NCI-H2227 (cell line): ENCODE results near the gene HYAL3.
A peak's percentile ranks its signal among the peaks of the same experiment; 100 is the strongest.
"Not testable (repeated sequence)": the region's sequence is repeated elsewhere in the genome, so short reads cannot be mapped to it uniquely, and the experiment has no call there.

Source experiments
- DNase-seq: peaks from one replicate; lab custom pipeline; 2025; ENCODE audit not compliant: unreplicated experiment; lab: John Stamatoyannopoulos, UW

Gene HYAL3

DNA sequence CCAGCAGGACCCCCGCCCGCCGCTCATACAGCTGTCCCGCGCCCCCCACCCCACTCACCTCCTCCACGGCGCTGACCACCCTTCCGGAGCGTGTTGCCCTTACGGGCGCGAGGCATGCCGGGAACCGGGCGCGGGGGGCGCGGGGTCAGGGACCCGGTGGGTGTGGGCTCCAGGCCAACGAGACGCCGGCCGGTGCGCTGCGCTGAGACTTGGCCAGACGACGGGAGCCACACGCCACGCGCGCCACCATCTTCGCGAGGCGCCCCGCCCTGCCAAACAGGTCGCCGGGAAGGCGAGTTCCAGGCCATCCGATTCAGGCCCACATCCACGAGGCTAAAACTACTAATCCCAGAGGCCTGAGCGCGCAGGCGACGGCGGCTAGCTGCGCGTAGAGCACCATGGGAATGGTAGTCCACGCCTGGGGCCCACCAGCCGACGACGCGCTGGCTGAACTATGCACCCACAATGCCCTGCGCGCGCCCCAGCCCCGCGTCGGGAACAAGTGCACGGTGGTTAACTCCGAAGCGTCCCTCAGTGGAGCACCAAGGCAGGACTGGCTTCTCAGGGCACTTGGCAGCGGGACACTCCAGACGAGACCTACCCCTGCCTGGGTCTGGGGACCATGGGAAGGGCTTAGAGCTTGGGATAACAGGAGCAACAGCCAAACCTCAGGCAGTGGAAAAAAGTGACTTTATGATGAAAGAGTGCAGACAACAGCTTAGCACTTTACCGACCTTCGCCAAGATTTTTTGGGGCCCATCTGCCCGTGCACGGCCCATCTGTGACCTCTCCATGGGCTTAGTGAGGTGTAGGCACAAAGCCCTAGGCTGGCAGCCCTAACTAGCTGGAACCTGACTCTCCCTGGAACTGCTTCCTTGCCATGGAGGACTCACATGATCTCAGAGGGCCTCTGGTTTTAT lies 6.8 kb downstream of the HYAL3 start, which contains the start of gene IFRD2:
Gene IFRD2, minus strand, starts transcription at position 271 of the 920 bp plus-strand sequence. Its CDS starts 155 bp downstream, at position 116.
- DNase-seq: peak; percentile 96

DNA sequence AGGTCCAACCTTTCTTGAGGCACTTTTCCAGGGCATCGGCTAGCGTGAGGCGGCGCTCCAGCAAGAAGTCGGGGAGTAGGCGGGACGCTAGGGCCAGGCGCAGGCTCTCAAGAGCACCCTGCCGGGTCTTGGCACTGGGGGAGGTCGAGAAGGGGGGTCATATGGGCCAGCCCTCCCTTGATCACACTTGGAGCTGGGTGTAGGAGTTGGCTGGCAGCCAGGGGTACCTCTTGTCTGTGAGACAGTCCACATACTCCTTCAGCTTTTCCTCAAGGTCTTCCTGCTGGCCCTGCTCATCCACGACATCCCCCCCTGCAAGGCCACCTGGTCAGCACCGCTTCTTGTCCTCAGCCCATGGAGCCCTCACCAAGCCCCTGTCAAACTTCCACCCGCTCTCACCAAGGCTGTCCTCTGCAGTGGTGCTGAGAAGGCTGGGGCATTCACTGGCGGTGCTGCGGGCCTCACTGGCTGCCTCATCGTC lies 9.0 kb downstream of the HYAL3 start:
- DNase-seq: no peak

DNA sequence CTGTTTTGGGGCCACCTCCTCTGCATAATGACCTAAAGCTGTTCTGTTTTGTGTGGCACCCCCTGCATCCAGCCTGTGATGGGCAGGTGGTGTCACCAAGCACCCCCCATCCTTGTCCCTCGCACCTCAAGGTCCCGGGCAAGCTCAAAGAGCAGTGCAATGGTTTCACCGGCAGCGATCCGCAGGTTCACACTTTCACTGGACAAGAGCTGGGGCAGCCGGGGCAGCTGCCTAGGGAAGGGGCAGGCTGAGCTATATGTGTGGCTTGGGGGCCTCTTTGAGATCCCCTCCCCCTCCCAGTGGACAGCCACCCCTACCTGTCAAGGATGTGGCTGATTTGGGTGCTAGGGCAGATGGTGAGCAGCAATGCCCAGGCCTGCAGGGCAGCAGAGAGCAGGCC lies 10.1 kb downstream of the HYAL3 start:
- no peak for DNase-seq

DNA sequence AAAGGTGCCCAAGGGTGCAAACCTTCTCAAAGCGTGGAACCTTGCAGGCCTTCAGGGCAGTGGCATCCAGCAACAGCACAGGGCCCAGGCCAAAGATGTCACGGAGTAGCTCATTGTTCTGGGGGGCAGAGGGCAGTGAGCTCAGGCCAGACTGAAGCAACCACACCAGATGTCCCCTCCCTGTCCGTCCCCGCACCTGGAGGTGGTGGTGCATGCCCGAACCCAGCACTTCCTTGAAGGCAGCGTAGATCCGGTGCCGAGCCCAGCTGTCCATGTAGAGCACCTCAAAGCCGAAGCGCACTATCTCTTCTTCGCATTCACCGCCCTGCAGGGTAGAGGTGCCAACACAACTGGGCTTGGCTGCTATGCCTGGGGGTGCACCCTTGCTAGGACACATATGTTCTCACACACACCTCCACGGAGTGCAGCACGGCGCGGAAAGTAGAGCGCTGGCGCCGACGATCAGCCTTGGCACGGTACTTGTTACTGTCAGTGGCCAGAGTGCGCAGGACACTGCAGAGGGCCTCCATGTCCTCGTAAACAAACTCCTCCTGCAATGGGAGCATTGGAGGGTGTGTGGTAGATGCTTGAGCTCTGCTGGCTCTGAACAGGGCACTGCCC lies 10.7 kb downstream of the HYAL3 start:
- no peak for DNase-seq

DNA sequence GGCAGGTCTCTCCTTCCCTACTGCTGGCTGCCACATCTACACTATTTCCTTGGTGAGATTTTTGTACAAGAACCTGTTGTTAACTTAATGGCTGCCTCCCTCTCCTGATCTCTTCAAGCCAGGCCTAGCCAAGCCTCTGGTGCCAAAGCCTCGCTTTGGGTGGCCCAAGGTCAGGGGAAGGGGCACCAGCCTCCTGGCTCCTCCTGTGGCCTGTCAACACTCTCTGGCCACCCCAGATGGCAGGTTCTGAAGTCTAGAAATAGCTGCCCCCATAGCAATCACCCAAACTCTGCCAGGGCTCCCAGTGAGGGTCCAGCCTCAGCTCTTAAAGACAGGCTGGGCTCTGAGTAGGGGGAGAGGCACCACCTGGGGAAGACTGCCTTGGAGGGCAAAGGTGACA lies 11.9 kb downstream of the HYAL3 start:
- DNase-seq: no peak

DNA sequence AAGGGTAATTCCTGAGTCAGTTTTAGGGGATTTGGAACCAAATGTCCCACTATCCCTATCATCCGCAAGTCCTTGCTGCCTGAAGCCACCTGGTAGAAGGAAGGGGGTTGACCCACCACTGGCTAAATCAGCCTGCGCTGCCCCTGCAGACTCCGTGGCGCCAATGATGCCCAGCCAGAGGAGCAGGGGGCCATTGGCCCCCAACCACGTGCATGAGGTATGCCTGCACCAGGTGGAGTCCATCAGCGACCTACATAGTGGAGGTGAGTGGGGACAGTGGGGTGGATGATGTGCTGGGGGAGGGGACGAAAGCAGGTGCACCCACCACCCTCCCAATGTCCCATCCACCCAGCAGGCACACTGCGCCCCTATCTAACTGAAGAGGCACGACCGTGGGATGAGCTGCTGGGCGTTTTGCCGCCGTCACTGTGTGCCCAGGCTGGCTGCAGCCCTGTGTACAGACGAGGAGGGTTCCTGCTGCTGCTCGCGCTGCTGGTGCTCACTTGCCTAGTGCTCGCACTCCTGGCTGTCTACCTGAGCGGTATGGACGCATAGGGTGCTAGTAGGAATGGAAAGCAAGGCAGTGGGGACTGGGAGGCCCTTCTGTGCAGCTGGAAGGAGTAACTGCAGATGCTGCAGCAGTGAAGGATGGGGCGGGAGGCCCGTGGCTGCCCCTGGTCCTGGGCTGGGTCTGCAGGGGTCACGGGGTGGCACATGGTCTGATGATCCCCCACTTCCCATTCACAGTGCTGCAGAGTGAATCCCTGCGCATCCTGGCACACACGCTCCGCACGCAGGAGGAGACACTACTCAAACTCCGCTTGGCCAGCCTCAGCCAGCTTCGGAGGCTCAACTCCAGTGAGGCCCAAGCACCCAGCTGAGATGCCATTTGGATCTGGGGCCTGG lies 12.6 kb downstream of the HYAL3 start:
- no peak for DNase-seq

DNA sequence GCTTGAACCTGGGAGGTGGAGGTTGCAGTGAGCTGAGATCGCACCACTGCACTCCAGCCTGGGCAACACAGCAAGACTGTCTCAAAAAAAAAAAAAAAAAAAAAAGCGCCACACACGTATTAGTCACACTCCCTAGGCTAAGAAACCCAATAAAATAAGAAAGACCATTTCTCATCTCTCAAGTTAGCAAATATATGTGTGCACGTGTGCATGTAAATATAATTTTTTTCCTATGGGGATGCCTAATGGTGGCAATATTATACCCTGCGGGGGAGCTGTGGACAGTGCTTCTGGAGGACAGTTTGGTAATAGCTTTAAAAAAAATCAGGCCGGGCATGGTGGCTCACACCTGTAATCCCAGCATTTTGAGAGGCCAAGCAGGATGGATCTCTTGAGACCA lies 15.1 kb downstream of the HYAL3 start:
- DNase-seq: not testable (repeated sequence)

DNA sequence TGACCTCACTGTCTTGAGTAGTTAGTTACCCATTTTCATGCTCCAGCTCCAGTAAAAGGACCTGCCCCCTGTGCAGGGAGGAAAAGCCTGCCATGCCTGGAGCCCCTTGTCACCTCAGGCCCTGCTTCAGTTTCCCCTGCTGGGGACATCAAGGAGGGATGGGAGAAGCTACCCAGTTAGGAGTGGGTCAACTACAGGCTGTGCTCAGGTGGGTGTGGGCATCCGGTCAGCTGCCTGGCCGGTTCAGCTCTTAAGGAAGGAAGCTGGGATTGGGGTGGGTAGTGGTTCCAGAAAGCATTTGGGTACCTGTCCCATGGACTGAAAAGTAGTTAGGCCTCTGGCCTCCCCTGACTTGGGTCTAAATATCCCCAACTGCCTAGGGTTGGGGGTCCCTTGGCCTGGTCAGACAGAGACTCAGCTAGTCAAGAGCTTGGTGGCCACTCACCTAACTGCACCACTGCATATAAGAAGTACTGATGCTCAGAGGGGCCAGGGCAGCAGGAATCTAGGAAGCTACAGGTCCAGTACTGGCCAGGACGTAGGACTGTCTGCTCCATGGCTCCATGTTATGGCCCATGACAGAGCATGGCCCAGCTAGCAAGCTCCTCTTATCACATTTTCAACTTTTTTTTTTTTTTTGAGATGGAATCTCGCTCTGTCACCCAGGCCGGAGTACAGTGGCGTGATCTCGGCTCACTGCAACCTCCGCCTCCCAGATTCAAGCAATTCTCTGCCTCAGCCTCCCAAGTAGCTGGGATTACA lies 19.8 kb downstream of the HYAL3 start:
- no peak for DNase-seq

DNA sequence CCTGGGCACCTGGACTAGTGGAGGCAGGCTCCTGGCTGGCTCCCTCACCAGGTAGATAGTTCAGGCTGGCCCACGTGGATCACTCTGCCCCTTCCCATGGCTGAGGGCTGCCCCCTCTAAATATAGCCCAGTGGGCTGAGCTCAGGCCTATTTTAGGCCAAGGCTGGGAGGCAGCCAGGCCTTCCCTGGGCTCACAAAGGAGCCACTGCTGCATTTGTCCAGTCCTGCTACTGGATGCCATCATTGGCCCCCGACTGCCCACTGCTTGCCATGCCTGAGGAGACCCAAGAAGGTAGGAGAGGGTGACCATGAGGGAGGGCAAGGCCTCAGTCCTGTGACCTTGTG lies 20.4 kb downstream of the HYAL3 start, which contains the start of gene LSMEM2:
Gene LSMEM2, plus strand, starts transcription at position 208 of the 345 bp plus-strand sequence. Its CDS starts 27 bp downstream, at position 235.
- DNase-seq: no peak

DNA sequence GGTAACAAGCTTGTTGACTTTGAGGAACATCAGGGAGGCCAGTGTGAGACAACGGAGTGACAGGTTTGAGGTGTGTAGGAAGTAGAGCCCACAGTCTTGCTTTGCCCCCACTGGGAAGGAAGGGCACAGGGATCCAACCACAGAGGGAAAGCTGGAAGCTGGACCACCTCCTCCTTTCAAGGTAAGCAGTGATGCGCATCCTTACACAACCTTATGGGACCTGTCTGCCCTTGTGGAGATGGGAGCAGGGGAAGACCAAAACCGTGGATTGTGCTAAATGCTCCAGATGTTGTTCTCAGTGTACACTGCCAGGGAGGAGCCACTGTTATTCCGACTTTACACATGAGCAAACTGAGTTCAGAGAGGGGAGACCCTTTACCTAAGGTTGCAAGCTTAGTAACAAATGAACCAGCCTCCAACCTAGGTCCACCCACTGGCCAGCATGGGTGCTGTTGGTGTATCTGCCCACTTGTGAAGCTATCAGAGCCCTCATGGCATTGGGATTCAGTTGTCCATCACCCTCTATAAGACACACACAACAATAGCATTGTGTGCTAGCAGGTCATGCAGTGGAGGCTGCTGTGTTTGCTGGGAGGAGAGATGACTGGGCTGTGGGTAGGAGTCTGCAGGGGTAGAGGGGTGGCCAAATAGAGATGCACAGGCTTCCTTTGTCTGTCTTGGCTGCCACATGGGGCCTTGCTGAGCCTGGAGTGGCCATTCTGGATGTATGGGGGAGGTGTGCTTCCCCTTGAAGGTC lies 20.9 kb downstream of the HYAL3 start:
- DNase-seq: no peak

DNA sequence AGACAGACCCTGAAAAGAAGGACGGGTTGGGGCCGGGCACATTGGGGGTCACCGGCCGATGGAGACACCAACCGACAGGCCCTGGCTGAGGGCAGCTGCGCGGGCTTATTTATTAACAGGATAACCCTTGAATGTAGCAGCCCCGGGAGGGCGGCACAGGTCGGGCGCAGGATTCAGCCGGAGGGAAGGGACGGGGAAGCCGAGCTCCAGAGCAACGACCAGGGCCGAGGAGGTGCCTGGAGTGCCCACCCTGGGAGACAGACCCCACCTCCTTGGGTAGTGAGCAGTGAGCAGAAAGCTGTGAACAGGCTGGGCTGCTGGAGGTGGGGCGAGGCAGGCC lies 22.5 kb downstream of the HYAL3 start:
- DNase-seq: no peak

DNA sequence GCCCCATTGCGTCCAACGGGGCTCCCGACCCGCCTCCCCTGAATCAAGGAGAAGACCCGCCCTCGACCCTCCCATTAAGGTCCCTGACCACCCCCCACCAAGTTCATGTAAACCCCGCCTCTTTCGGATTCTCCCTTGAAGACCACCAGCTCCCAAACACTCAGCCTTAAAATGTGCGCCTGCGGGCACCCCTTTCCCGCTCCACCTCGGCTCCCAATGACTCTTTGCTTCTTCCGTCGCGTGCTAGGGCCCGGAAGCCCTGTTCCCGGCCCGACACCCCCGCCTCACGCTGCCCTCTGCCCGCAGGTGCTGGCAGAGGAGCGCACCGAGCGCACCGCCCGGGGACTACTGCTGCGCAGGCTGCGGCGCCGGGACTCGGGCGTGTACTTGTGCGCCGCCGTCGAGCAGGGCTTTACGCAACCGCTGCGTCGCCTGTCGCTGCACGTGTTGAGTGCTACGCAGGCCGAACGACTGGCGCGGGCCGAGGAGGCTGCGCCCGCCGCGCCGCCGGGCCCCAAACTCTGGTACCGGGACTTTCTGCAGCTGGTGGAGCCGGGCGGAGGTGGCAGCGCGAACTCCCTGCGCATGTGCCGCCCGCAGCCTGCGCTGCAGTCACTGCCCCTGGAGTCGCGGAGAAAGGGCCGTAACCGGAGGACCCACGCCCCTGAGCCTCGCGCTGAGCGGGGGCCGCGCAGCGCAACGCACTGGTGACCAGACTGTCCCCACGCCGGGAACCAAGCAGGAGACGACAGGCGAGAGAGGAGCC lies 23.0 kb downstream of the HYAL3 start:
- DNase-seq: no peak

DNA sequence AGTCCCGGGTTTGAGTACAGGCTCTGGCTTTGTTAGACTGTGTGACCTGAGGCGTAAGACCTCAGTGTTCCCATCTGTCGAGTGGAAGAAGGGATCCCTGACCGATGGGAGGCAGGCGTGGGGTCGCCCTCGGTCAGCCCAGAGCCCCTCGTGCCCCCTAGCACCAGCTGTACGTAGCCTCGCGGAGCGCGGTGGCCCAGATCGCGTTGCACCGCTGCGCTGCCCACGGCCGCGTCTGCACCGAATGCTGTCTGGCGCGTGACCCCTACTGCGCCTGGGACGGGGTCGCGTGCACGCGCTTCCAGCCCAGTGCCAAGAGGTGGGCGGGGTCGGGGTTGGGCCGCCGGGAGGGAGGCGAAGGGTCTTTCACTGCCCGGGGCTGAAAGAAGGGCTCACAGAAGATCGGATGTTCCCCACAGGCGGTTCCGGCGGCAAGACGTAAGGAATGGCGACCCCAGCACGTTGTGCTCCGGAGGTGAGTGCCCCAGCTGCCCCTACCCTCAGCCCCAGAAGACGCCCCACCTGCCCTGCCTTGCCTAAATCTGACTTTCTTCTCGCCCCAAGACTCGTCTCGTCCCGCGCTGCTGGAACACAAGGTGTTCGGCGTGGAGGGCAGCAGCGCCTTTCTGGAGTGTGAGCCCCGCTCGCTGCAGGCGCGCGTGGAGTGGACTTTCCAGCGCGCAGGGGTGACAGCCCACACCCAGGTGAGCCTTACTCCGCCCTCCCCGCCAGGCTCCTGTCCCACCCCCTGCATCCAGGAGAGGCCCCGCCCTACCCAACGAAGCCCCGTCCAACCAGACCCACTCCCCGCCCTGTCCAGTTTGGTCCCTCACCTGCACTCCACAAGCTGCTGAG lies 23.8 kb downstream of the HYAL3 start:
- DNase-seq: no peak

DNA sequence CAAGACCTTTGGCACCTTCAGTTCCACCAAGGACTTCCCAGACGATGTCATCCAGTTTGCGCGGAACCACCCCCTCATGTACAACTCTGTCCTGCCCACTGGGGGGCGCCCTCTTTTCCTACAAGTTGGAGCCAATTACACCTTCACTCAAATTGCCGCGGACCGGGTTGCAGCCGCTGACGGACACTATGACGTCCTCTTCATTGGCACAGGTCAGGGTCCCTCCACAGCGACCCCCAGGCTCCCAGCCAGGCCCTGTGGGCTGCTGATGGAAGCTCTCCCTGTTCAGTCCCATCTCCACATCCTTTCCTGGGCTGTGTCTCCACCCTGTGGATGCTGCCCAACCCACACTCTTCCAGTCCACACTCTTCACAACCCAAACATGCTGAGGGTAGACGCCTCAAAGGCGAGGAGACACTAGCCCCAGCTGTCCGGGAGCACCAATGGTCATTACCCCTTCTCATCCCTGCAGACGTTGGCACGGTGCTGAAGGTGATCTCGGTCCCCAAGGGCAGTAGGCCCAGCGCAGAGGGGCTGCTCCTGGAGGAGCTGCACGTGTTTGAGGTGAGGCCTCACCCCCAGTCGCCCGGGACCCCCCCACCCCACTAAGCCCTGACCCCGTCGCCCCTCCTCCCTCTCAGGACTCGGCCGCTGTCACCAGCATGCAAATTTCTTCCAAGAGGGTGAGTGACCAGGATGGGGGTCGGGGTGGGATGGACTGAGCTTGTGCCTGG lies 24.7 kb downstream of the HYAL3 start:
- DNase-seq: peak; percentile 15

DNA sequence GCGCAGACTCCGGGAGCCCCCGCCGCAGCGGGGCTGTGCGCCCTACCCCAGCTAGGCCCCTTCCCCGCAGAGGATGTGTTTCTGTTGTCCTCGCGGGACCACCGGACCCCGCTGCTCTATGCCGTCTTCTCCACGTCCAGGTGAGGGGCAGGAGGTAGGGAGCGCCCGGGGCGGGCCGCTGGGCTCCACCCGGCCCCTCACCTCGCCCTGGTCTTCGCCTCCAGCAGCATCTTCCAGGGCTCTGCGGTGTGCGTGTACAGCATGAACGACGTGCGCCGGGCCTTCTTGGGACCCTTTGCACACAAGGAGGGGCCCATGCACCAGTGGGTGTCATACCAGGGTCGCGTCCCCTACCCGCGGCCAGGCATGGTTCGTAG lies 25.5 kb downstream of the HYAL3 start:
- no peak for DNase-seq

DNA sequence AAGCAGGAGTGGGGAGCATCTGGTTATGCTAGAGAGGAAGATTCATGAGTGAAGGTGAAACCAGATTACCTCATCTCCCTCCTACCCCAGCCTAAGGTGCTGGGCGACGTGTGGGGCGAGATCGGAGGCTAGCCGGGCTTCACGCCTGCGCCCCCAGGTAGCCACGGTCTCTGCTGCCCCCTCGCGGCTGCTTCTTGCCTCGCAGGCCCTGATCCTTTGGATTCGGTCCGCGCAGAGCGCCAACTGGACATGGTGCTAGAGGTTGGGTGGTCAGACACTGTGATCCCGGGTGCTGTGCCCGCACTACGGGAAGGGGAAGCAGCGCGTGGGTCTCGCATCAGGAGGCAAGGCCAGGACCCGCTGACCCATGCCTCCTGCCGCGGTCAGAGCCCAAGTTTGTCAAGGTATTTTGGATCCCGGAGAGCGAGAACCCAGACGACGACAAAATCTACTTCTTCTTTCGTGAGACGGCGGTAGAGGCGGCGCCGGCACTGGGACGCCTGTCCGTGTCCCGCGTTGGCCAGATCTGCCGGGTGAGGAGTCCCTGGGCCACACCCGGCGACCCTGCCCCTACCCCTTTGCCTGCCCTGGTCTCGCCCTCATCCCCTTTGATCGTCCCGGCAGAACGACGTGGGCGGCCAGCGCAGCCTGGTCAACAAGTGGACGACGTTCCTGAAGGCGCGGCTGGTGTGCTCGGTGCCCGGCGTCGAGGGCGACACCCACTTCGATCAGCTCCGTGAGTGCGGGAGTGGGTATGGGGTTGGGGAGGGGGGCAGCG lies 26.1 kb downstream of the HYAL3 start:
- peak; percentile 83 for DNase-seq

DNA sequence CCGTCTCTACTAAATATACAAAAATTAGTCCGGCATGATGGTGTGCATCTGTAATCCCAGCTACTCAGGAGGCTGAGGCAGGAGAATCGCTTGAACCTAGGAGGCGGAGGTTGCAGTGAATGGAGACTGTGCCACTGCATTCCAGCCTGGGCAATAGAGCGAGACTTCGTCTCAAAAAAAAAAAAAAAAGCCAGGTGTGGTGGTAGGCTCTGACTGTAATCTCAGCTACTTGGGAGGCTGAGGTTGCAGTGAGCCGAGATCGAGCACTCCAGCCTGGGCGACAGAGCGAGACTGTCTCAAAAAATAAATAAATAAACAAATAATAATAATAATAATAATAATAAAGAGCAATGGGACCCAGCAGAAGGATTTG lies 26.7 kb downstream of the HYAL3 start:
- DNase-seq: not testable (repeated sequence)
